Stomach (tissue), 4 donors: ENCODE measurements around the gene CADM4.

ENCODE experiments used
- CTCF ChIP-seq, 7 experiments: fragments of 450-650 bp in 4 of 7; fragments of 200-600 bp in 3 of 7; sonication (generic) in 3 of 7; IDR thresholded peaks; one replicate each; pipeline ENCODE4 v1.5.1; 2016 to 2019; ENCODE audit warnings: antibody characterized with exemption in 7 of 7, control low read depth in 2 of 7, mild to moderate bottlenecking in 1 of 7
- EP300 ChIP-seq: sonication (generic); formaldehyde crosslinking; IDR thresholded peaks from one replicate; pipeline ENCODE4 v1.6.1; 2017; ENCODE audit warnings: antibody characterized with exemption
- POLR2A ChIP-seq, 4 donors: fragments of 450-650 bp; IDR thresholded peaks; one replicate each; pipeline ENCODE4 v1.6.1; 2016; ENCODE audit warnings: antibody characterized with exemption in 4 of 4, control low read depth in 2 of 4, mild to moderate bottlenecking in 1 of 4, moderate library complexity in 1 of 4
- POLR2AphosphoS5 ChIP-seq, 3 donors: sonication (generic); formaldehyde crosslinking; IDR thresholded peaks; one replicate each; pipeline ENCODE4 v1.6.1; 2016; ENCODE audit warnings: antibody characterized with exemption in 3 of 3

GRCh38 chr19:43596842-43597461 is 42.7 kb downstream of the CADM4 start:
- TF ChIP-seq CTCF (IDR thresholded peaks at IDR 0.05) (no peak), POLR2AphosphoS5 (IDR thresholded peaks at IDR 0.05) (no peak), POLR2A (IDR thresholded peaks at IDR 0.05) (no peak), EP300 (no peak)
